Loucy (cell line): ENCODE results near the gene SERPINB8.

Experiments used
- H2AFZ ChIP-seq: fragments of 200-600 bp; sonication (generic); 2 replicates; pipeline ENCODE4 v1.6.0; 2016; ENCODE audit warnings: antibody characterized with exemption, mild to moderate bottlenecking, low read length, moderate library complexity
- H3F3A ChIP-seq: fragments of 200-600 bp; 2 replicates; pipeline ENCODE4 v1.6.0; 2016; ENCODE audit warnings: antibody characterized with exemption, low read depth, mild to moderate bottlenecking
- H3K27me3 ChIP-seq: fragments of 200-600 bp; sonication (generic); 2 replicates; pipeline ENCODE4 v1.6.1; 2014; ENCODE audit warnings: low read length, mild to moderate bottlenecking; ENCODE audit not compliant: insufficient read depth, poor library complexity, severe bottlenecking
- H3K36me3 ChIP-seq: fragments of 200-600 bp; sonication (generic); 2 replicates; pipeline ENCODE4 v1.6.1; 2016; ENCODE audit warnings: low read length; ENCODE audit not compliant: insufficient read depth
- H3K4me1 ChIP-seq: fragments of 200-600 bp; sonication (generic); 2 replicates; pipeline ENCODE4 v1.5.1; 2014; ENCODE audit warnings: low read length, mild to moderate bottlenecking; ENCODE audit not compliant: insufficient read depth, poor library complexity, severe bottlenecking
- H3K4me2 ChIP-seq: fragments of 200-600 bp; sonication (generic); 2 replicates; pipeline ENCODE4 v1.6.0; 2014; ENCODE audit warnings: antibody characterized with exemption, low read length, low read depth, mild to moderate bottlenecking; ENCODE audit not compliant: poor library complexity, severe bottlenecking
- H3K4me3 ChIP-seq: fragments of 200-600 bp; sonication (generic); 2 replicates; pipeline ENCODE4 v1.5.1; 2014; ENCODE audit warnings: low read length, mild to moderate bottlenecking, mixed read lengths; ENCODE audit not compliant: poor library complexity, severe bottlenecking
- H3K79me2 ChIP-seq: fragments of 200-600 bp; sonication (generic); 2 replicates; pipeline ENCODE4 v1.6.1; 2014; ENCODE audit warnings: low read length; ENCODE audit not compliant: insufficient read depth
- H3K9ac ChIP-seq: fragments of 200-600 bp; sonication (generic); 2 replicates; pipeline ENCODE4 v1.6.0; 2014; ENCODE audit warnings: mild to moderate bottlenecking, low read depth, low read length, moderate library complexity; ENCODE audit not compliant: poor library complexity, severe bottlenecking
- H3K9me2 ChIP-seq: fragments of 200-600 bp; sonication (generic); replicated peaks from 2 replicates; pipeline ENCODE4 v1.6.1; 2016; ENCODE audit warnings: low read depth, low read length, mixed read lengths
- H3K9me3 ChIP-seq: fragments of 200-600 bp; sonication (generic); 2 replicates; pipeline ENCODE4 v1.6.1; 2014; ENCODE audit warnings: mild to moderate bottlenecking, antibody characterized with exemption, low read length, low read depth; ENCODE audit not compliant: insufficient read depth
- H4K20me1 ChIP-seq: fragments of 200-600 bp; sonication (generic); 2 replicates; pipeline ENCODE4 v1.6.0; 2014; ENCODE audit warnings: antibody characterized with exemption, low read length, mild to moderate bottlenecking; ENCODE audit not compliant: insufficient read depth, poor library complexity, severe bottlenecking
- CTCF ChIP-seq: fragments of 200-600 bp; sonication (generic); conservative IDR thresholded peaks from 2 replicates; pipeline ENCODE4 v1.5.1; 2014; ENCODE audit warnings: mild to moderate bottlenecking, antibody characterized with exemption, low read length
- EZH2phosphoT487 ChIP-seq: fragments of 200-600 bp; IDR thresholded peaks from 2 replicates; pipeline ENCODE4 v1.6.1; 2018; ENCODE audit warnings: antibody characterized with exemption, mild to moderate bottlenecking, moderate library complexity, borderline replicate concordance

SERPINB8 gene

GRCh38 chr18:64011513-64011912, 41.6 kb downstream of the SERPINB8 start:
- no peaks in the 10 kb centered on the region for H3K9me3 ChIP-seq
- no peaks in the 10 kb centered on the region for H3K4me1 ChIP-seq
- TF ChIP-seq EZH2phosphoT487 = no peak
- TF ChIP-seq CTCF = no peak
- H3K36me3 ChIP-seq = no peaks in the 10 kb centered on the region
- H3K4me2 ChIP-seq = no peak overlapping the region
- H3K79me2 ChIP-seq = no peaks in the 10 kb centered on the region
- no peak overlapping the region for H2AFZ ChIP-seq
- no peaks in the 10 kb centered on the region for H3K27me3 ChIP-seq
- H3K9me2 ChIP-seq = no peaks in the 10 kb centered on the region
- H3K4me3 ChIP-seq = no peak overlapping the region
- H3F3A ChIP-seq = no peaks in the 10 kb centered on the region
- H3K9ac ChIP-seq = no peak overlapping the region
- no peaks in the 10 kb centered on the region for H4K20me1 ChIP-seq

- Histone ChIP-seq H2AFZ (no peak overlapping the region), H3K9me3 (no peaks in the 10 kb centered on the region), H3K79me2 (no peaks in the 10 kb centered on the region), H3K4me1 (no peaks in the 10 kb centered on the region), H3K9me2 (no peaks in the 10 kb centered on the region), H3K4me3 (no peak overlapping the region), H3K9ac (no peak overlapping the region), H4K20me1 (no peaks in the 10 kb centered on the region), H3K4me2 (no peak overlapping the region), H3K27me3 (no peaks in the 10 kb centered on the region), H3K36me3 (no peaks in the 10 kb centered on the region), H3F3A (no peaks in the 10 kb centered on the region)
- TF ChIP-seq CTCF = peak; percentile 71
- TF ChIP-seq EZH2phosphoT487 = no peak
Measured at GRCh38 chr18:64017870-64018269, 48.0 kb downstream of the SERPINB8 start.

- no peaks in the 10 kb centered on the region for H3K79me2 ChIP-seq
- no peak overlapping the region for H3K9ac ChIP-seq
- no peaks in the 10 kb centered on the region for H4K20me1 ChIP-seq
- no peaks in the 10 kb centered on the region for H3K9me3 ChIP-seq
- H3K4me1 ChIP-seq = no peaks in the 10 kb centered on the region
- no peak overlapping the region for H2AFZ ChIP-seq
- no peaks in the 10 kb centered on the region for H3F3A ChIP-seq
- H3K27me3 ChIP-seq = no peaks in the 10 kb centered on the region
- H3K4me3 ChIP-seq = no peak overlapping the region
- H3K36me3 ChIP-seq = no peaks in the 10 kb centered on the region
- TF ChIP-seq CTCF (no peak), EZH2phosphoT487 (no peak)
- no peaks in the 10 kb centered on the region for H3K9me2 ChIP-seq
- H3K4me2 ChIP-seq = no peak overlapping the region
Measured at GRCh38 chr18:64019922-64020756, 50.3 kb downstream of the SERPINB8 start.
